Activated naive CD8-positive, alpha-beta T cell (primary cell): ENCODE measurements around the gene KNDC1.
"Not testable (repeated sequence)": the region's sequence is repeated elsewhere in the genome, so short reads cannot be mapped to it uniquely, and the experiment has no call there.

Source experiments
- H3K27ac Mint-ChIP-seq: one replicate; pipeline ENCODE4 v1.8.0; 2021; ENCODE audit warnings: mixed read lengths
- H3K27me3 Mint-ChIP-seq: one replicate; pipeline ENCODE4 v1.8.0; 2021; ENCODE audit warnings: mixed read lengths
- H3K36me3 Mint-ChIP-seq: one replicate; pipeline ENCODE4 v1.8.0; 2021; ENCODE audit warnings: mixed read lengths
- H3K4me1 Mint-ChIP-seq: one replicate; pipeline ENCODE4 v1.8.0; 2021; ENCODE audit warnings: low read depth, mixed read lengths
- H3K4me3 Mint-ChIP-seq: one replicate; pipeline ENCODE4 v1.8.0; 2021; ENCODE audit warnings: mild to moderate bottlenecking, mixed read lengths
- H3K9me3 Mint-ChIP-seq: one replicate; pipeline ENCODE4 v1.8.0; 2021; ENCODE audit warnings: low read depth, mixed read lengths

KNDC1 gene

GRCh38 chr10:133257489-133258065 lies 97.6 kb downstream of the KNDC1 start:
- Mint-ChIP-seq H3K27ac (peak overlapping the region; percentile 72), H3K36me3 (no peaks in the 10 kb centered on the region), H3K27me3 (no peaks in the 10 kb centered on the region), H3K4me3 (peak overlapping the region; percentile 44), H3K4me1 (peaks cover 36% of the 10 kb centered on the region), H3K9me3 (no peaks in the 10 kb centered on the region)

- Mint-ChIP-seq H3K36me3 (no peaks in the 10 kb centered on the region), H3K4me3 (no peak overlapping the region), H3K4me1 (peaks cover 43% of the 10 kb centered on the region), H3K9me3 (no peaks in the 10 kb centered on the region), H3K27me3 (no peaks in the 10 kb centered on the region), H3K27ac (peak overlapping the region; percentile 68)
Measured at GRCh38 chr10:133258066-133258817, 98.2 kb downstream of the KNDC1 start.

GRCh38 chr10:133258818-133259601 lies 99.0 kb downstream of the KNDC1 start:
- peaks cover 49% of the 10 kb centered on the region for H3K4me1 Mint-ChIP-seq
- H3K27me3 Mint-ChIP-seq, result no peaks in the 10 kb centered on the region

GRCh38 chr10:133259602-133259989 lies 99.6 kb downstream of the KNDC1 start:
- Mint-ChIP-seq H3K27ac (peak overlapping the region; percentile 87), H3K4me1 (peaks cover 54% of the 10 kb centered on the region), H3K9me3 (no peaks in the 10 kb centered on the region), H3K4me3 (peak overlapping the region; percentile 80), H3K27me3 (no peaks in the 10 kb centered on the region), H3K36me3 (no peaks in the 10 kb centered on the region)

More at GRCh38 chr10:133258818-133259601, 99.0 kb downstream of the KNDC1 start:
- Mint-ChIP-seq H3K9me3 (no peaks in the 10 kb centered on the region), H3K4me3 (peak overlapping the region; percentile 80), H3K27ac (peak overlapping the region; percentile 87), H3K36me3 (no peaks in the 10 kb centered on the region)

GRCh38 chr10:133260895-133261725 lies 101.1 kb downstream of the KNDC1 start:
- H3K9me3 Mint-ChIP-seq, result no peaks in the 10 kb centered on the region
- H3K4me1 Mint-ChIP-seq, result peaks cover 63% of the 10 kb centered on the region
- no peaks in the 10 kb centered on the region for H3K27me3 Mint-ChIP-seq
- peak overlapping the region; percentile 70 for H3K27ac Mint-ChIP-seq
- peak overlapping the region; percentile 80 for H3K4me3 Mint-ChIP-seq
- H3K36me3 Mint-ChIP-seq, result no peaks in the 10 kb centered on the region

- no peaks in the 10 kb centered on the region for H3K27me3 Mint-ChIP-seq
- H3K27ac Mint-ChIP-seq, result no peak overlapping the region
- H3K9me3 Mint-ChIP-seq, result no peaks in the 10 kb centered on the region
- no peaks in the 10 kb centered on the region for H3K36me3 Mint-ChIP-seq
- H3K4me3 Mint-ChIP-seq, result peak overlapping the region; percentile 80
- peaks cover 62% of the 10 kb centered on the region for H3K4me1 Mint-ChIP-seq
Measured at GRCh38 chr10:133261726-133262325, 101.8 kb downstream of the KNDC1 start.

GRCh38 chr10:133262696-133263095 lies 102.7 kb downstream of the KNDC1 start:
- H3K36me3 Mint-ChIP-seq, result no peaks in the 10 kb centered on the region

GRCh38 chr10:133263674-133264073 lies 103.7 kb downstream of the KNDC1 start:
- no peaks in the 10 kb centered on the region for H3K36me3 Mint-ChIP-seq
- no peak overlapping the region for H3K4me3 Mint-ChIP-seq
- no peaks in the 10 kb centered on the region for H3K27me3 Mint-ChIP-seq
- no peaks in the 10 kb centered on the region for H3K9me3 Mint-ChIP-seq
- H3K4me1 Mint-ChIP-seq, result peaks cover 52% of the 10 kb centered on the region
- H3K27ac Mint-ChIP-seq, result no peak overlapping the region

More at GRCh38 chr10:133262696-133263095, 102.7 kb downstream of the KNDC1 start:
- no peaks in the 10 kb centered on the region for H3K27me3 Mint-ChIP-seq
- no peaks in the 10 kb centered on the region for H3K9me3 Mint-ChIP-seq
- peaks cover 54% of the 10 kb centered on the region for H3K4me1 Mint-ChIP-seq
- H3K4me3 Mint-ChIP-seq, result peak overlapping the region; percentile 76
- H3K27ac Mint-ChIP-seq, result no peak overlapping the region

GRCh38 chr10:133264461-133264860 lies 104.4 kb downstream of the KNDC1 start:
- no peaks in the 10 kb centered on the region for H3K27me3 Mint-ChIP-seq
- H3K4me3 Mint-ChIP-seq, result peak overlapping the region; percentile 27
- H3K36me3 Mint-ChIP-seq, result no peaks in the 10 kb centered on the region
- H3K9me3 Mint-ChIP-seq, result no peaks in the 10 kb centered on the region
- peaks cover 46% of the 10 kb centered on the region for H3K4me1 Mint-ChIP-seq
- H3K27ac Mint-ChIP-seq, result no peak overlapping the region

GRCh38 chr10:133265052-133265451 lies 105.0 kb downstream of the KNDC1 start:
- H3K36me3 Mint-ChIP-seq, H3K27me3 Mint-ChIP-seq, H3K4me3 Mint-ChIP-seq, H3K27ac Mint-ChIP-seq, H3K9me3 Mint-ChIP-seq: not testable (repeated sequence)
- peaks cover 41% of the 10 kb centered on the region for H3K4me1 Mint-ChIP-seq

GRCh38 chr10:133266056-133266795 lies 106.2 kb downstream of the KNDC1 start:
- Mint-ChIP-seq H3K27me3 (no peaks in the 10 kb centered on the region), H3K27ac (no peak overlapping the region), H3K4me3 (no peak overlapping the region), H3K9me3 (no peaks in the 10 kb centered on the region), H3K4me1 (peaks cover 29% of the 10 kb centered on the region), H3K36me3 (no peaks in the 10 kb centered on the region)

- no peak overlapping the region for H3K27ac Mint-ChIP-seq
- H3K4me3 Mint-ChIP-seq, result no peak overlapping the region
- H3K4me1 Mint-ChIP-seq, result peaks cover 29% of the 10 kb centered on the region
- no peaks in the 10 kb centered on the region for H3K36me3 Mint-ChIP-seq
- no peaks in the 10 kb centered on the region for H3K27me3 Mint-ChIP-seq
- no peaks in the 10 kb centered on the region for H3K9me3 Mint-ChIP-seq
Measured at GRCh38 chr10:133267293-133267692, 107.3 kb downstream of the KNDC1 start.

- no peaks in the 10 kb centered on the region for H3K9me3 Mint-ChIP-seq
- peaks cover 24% of the 10 kb centered on the region for H3K4me1 Mint-ChIP-seq
- H3K27ac Mint-ChIP-seq, result no peak overlapping the region
- H3K4me3 Mint-ChIP-seq, result no peak overlapping the region
- H3K27me3 Mint-ChIP-seq, result no peaks in the 10 kb centered on the region
- H3K36me3 Mint-ChIP-seq, result no peaks in the 10 kb centered on the region
Measured at GRCh38 chr10:133267829-133268228, 107.8 kb downstream of the KNDC1 start.

- peaks cover 18% of the 10 kb centered on the region for H3K4me1 Mint-ChIP-seq
- no peak overlapping the region for H3K27ac Mint-ChIP-seq
Measured at GRCh38 chr10:133268532-133268931, 108.5 kb downstream of the KNDC1 start.

More at GRCh38 chr10:133268532-133268931, 108.5 kb downstream of the KNDC1 start:
- Mint-ChIP-seq H3K9me3 (no peaks in the 10 kb centered on the region), H3K36me3 (no peaks in the 10 kb centered on the region), H3K27me3 (no peaks in the 10 kb centered on the region), H3K4me3 (no peak overlapping the region)
